Activated CD4-positive, alpha-beta T cell treated with anti-CD3 and anti-CD28 coated beads, Interleukin-2, amount 10 ng/mL, durations not matched to agents 7 days and 5 days (primary cell): ENCODE data around the gene BPHL. TPM values are rescaled to one million over a fixed set of nuclear protein-coding genes. Genes with fewer than 3 reads are reported as not detected.
A peak's percentile ranks its signal among the peaks of the same experiment; 100 is the strongest.
"Not testable (repeated sequence)": the region's sequence is repeated elsewhere in the genome, so short reads cannot be mapped to it uniquely, and the experiment has no call there.

ENCODE experiments used
- CTCF ChIA-PET: fragments of 350-600 bp; sonication (Branson Sonifier 250); formaldehyde crosslinking; loops from one replicate; lab custom pipeline; 2021; ENCODE audit warnings: antibody characterized with exemption; lab: Charles Lee
- POLR2A ChIA-PET: fragments of 350-600 bp; sonication (Branson Sonifier 250); formaldehyde crosslinking; loops from one replicate; lab custom pipeline; 2021; ENCODE audit warnings: antibody characterized with exemption; lab: Charles Lee
- DNase-seq: peaks from one replicate; pipeline ENCODE4 v3.0.0-alpha.2; 2020
- H3K27ac Mint-ChIP-seq: one replicate; pipeline ENCODE4 v1.8.0; 2021; ENCODE audit warnings: mild to moderate bottlenecking, moderate library complexity, mixed read lengths
- H3K27me3 Mint-ChIP-seq: one replicate; pipeline ENCODE4 v1.8.0; 2021; ENCODE audit warnings: mixed read lengths
- H3K36me3 Mint-ChIP-seq: one replicate; pipeline ENCODE4 v1.8.0; 2021; ENCODE audit warnings: low read depth, mixed read lengths
- H3K4me1 Mint-ChIP-seq: one replicate; pipeline ENCODE4 v1.8.0; 2021; ENCODE audit warnings: mixed read lengths
- H3K4me3 Mint-ChIP-seq: one replicate; pipeline ENCODE4 v1.8.0; 2021; ENCODE audit warnings: mild to moderate bottlenecking, moderate library complexity, mixed read lengths
- H3K9me3 Mint-ChIP-seq: one replicate; pipeline ENCODE4 v1.8.0; 2021; ENCODE audit warnings: mixed read lengths
- total RNA-seq, 2 experiments: library from RNA; stranded (reverse); gene quantifications; one replicate each; pipeline ENCODE4 v1.2.3, GENCODE V29; 2021

Gene BPHL
- total RNA-seq, 2 experiments from 2014 or later, result 8.1 to 8.4 TPM

GRCh38 chr6:3178666-3179065 lies 60.2 kb downstream of the BPHL start:
- DNase-seq, POLR2A ChIA-PET, CTCF ChIA-PET, H3K27ac Mint-ChIP-seq, H3K36me3 Mint-ChIP-seq, H3K4me1 Mint-ChIP-seq, H3K9me3 Mint-ChIP-seq, H3K4me3 Mint-ChIP-seq, H3K27me3 Mint-ChIP-seq: not testable (repeated sequence)

GRCh38 chr6:3179945-3180344 lies 61.4 kb downstream of the BPHL start:
- H3K9me3 Mint-ChIP-seq, H3K27ac Mint-ChIP-seq, DNase-seq, H3K36me3 Mint-ChIP-seq, POLR2A ChIA-PET, H3K4me1 Mint-ChIP-seq: not testable (repeated sequence)
- H3K4me3 Mint-ChIP-seq, result peak overlapping the region; percentile 63
- CTCF ChIA-PET, result interaction anchor here (1.1 kb wide), 1 partner anchor 23 kb away, joined by 4 read pairs; the partner anchor contains the start of gene TUBB2A
- peaks cover 15% of the 10 kb centered on the region for H3K27me3 Mint-ChIP-seq

- CTCF ChIA-PET, result interaction anchor here (1.1 to 1.4 kb wide), 2 partner anchors 25 to 70 kb away, joined by 3 to 4 read pairs; partner anchors contain the start of gene TUBB2A
- DNase-seq, result no peak
- Mint-ChIP-seq H3K27ac (no peak overlapping the region), H3K27me3 (peaks cover 21% of the 10 kb centered on the region), H3K36me3 (no peaks in the 10 kb centered on the region), H3K9me3 (no peaks in the 10 kb centered on the region), H3K4me1 (peaks cover 5% of the 10 kb centered on the region), H3K4me3 (no peak overlapping the region)
- POLR2A ChIA-PET, result no interaction called here
These were observed 62.6 kb downstream of the BPHL start for GRCh38 chr6:3181105-3181504.

DNA sequence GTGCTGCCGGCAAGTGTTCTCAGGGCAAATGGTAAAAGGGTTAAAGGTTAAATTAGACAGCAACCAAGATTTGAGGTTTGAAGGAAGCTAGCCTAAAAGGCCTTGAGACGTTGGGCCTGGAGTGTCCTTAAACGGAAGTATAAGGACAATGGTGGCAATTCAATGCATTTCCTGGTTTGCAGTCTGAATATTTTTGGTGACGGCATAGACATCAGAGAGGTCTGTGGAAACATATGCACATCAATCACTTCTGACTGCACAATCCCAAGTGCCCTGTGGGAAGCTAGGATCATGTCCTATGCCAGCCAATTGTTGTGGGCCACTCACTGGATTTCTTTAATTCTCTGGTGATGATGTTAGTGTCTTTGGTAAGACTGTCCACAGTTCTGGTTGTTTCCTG lies 64.6 kb downstream of the BPHL start:
- Mint-ChIP-seq H3K36me3 (no peaks in the 10 kb centered on the region), H3K27me3 (peaks cover 24% of the 10 kb centered on the region), H3K4me3 (no peak overlapping the region), H3K9me3 (no peaks in the 10 kb centered on the region), H3K4me1 (peaks cover 2% of the 10 kb centered on the region), H3K27ac (no peak overlapping the region)
- ChIA-PET CTCF (interaction anchor here (0.6 to 1.4 kb wide), 3 partner anchors 10 to 251 kb away, joined by 3 to 4 read pairs (median 3); no protein-coding TSS in a partner anchor), POLR2A (no interaction called here)
- DNase-seq, result no peak

DNA sequence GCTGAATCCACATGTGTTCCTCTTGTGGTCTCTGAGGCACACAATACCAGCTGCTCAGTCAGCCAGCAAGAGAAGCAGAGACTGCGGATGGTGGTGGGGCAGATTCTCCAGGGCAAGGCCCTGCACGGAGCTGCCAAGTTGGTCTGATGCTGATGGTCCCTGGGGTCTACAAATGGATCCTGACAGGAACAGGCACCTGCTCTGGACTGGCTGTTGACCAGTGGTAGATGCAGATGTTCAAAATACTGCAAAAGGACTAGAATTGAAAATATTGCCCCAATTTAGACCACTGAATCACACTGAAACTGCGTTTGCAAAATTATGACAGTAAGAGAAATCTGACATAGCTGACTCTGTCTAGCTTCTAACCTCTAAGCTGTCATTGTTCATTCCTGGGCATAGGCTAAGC lies 68.5 kb downstream of the BPHL start:
- CTCF ChIA-PET, result interaction anchor here (1.0 kb wide), 1 partner anchor 15 kb away, joined by 3 read pairs; no protein-coding TSS in a partner anchor
- H3K27ac Mint-ChIP-seq, result no peak overlapping the region

DNA sequence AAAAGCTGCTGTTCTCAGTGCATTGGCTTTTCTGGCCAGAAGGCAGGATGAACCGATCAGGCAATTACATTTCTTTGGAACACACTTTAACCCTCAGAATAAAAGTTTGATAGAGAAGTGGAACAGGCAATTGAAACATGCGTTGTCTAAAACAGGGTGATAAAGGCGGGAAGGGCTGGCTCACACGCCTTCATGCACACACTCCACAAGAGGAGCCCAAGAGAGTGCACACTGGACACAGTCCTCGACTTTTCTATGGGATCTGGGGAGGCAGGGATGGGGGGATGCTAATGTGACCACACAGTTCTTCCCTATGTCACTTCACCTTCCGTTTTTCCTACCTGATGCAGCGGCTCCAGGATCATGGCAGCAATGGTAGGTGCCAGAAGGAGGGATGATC lies 69.8 kb downstream of the BPHL start:
- peaks cover 20% of the 10 kb centered on the region for H3K27me3 Mint-ChIP-seq
- CTCF ChIA-PET, result no interaction called here
- H3K36me3 Mint-ChIP-seq, result no peaks in the 10 kb centered on the region
- POLR2A ChIA-PET, result no interaction called here
- peaks cover 2% of the 10 kb centered on the region for H3K9me3 Mint-ChIP-seq
- H3K4me1 Mint-ChIP-seq, result no peaks in the 10 kb centered on the region
- H3K4me3 Mint-ChIP-seq, result no peak overlapping the region
- no peak for DNase-seq
- no peak overlapping the region for H3K27ac Mint-ChIP-seq

More for the DNA sequence above, 68.5 kb downstream of the BPHL start:
- H3K4me3 Mint-ChIP-seq, result no peak overlapping the region
- DNase-seq, result no peak
- no peaks in the 10 kb centered on the region for H3K4me1 Mint-ChIP-seq
- H3K36me3 Mint-ChIP-seq, result no peaks in the 10 kb centered on the region
- POLR2A ChIA-PET, result no interaction called here
- peaks cover 22% of the 10 kb centered on the region for H3K27me3 Mint-ChIP-seq
- peaks cover 2% of the 10 kb centered on the region for H3K9me3 Mint-ChIP-seq

DNA sequence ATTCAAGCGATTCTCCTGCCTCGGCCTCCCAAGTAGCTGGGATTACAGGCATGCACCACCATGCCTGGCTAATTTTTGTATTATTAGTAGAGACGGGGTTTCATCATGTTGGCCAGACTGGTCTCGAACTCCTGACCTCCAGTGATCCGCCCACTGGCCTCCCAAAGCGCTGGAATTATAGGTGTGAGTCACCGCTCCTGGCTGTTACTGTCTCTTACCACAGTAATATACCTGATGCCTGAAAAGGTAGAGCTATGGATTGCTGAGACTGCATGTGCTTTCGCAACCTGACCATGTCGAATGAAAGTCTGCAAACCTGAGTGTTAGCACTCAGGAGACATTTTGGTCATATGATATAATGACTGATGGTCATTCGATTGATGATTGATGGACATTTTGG lies 70.7 kb downstream of the BPHL start:
- peaks cover 13% of the 10 kb centered on the region for H3K27me3 Mint-ChIP-seq
- H3K9me3 Mint-ChIP-seq, H3K36me3 Mint-ChIP-seq, DNase-seq, CTCF ChIA-PET, H3K4me1 Mint-ChIP-seq, POLR2A ChIA-PET, H3K4me3 Mint-ChIP-seq, H3K27ac Mint-ChIP-seq: not testable (repeated sequence)

- peaks cover 2% of the 10 kb centered on the region for H3K9me3 Mint-ChIP-seq
- ChIA-PET CTCF (no interaction called here), POLR2A (no interaction called here)
- no peaks in the 10 kb centered on the region for H3K36me3 Mint-ChIP-seq
- DNase-seq, result no peak
- no peak overlapping the region for H3K27ac Mint-ChIP-seq
- no peak overlapping the region for H3K4me3 Mint-ChIP-seq
- no peaks in the 10 kb centered on the region for H3K4me1 Mint-ChIP-seq
- H3K27me3 Mint-ChIP-seq, result peaks cover 9% of the 10 kb centered on the region
These were observed 71.5 kb downstream of the BPHL start for GRCh38 chr6:3190056-3190455.

DNA sequence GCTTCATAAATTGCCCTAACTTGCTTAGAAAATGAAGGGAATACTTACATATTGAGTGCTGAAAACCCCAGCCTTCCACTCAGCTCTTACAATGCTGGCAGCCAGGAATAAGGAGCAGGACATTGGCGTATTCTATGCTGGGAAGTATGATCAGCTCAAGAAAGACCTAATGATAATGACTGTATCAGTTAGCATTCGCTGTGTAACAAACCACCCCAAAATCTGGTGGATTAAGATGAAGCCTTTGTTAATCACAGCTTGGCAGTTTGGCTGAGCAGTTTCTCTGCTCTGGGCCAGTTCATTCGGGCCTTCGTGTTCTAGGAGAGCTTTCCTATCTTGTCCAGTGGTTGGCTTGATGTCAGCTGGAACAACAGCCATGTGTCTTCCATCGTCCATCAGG lies 72.3 kb downstream of the BPHL start:
- CTCF ChIA-PET, result no interaction called here
- H3K4me1 Mint-ChIP-seq, result no peaks in the 10 kb centered on the region
- peaks cover 2% of the 10 kb centered on the region for H3K9me3 Mint-ChIP-seq
- H3K36me3 Mint-ChIP-seq, result no peaks in the 10 kb centered on the region
- POLR2A ChIA-PET, result no interaction called here
- no peak overlapping the region for H3K4me3 Mint-ChIP-seq
- no peak overlapping the region for H3K27ac Mint-ChIP-seq
- DNase-seq, result no peak
- H3K27me3 Mint-ChIP-seq, result peaks cover 3% of the 10 kb centered on the region

GRCh38 chr6:3193102-3193849 lies 74.8 kb downstream of the BPHL start:
- Mint-ChIP-seq H3K9me3 (peaks cover 2% of the 10 kb centered on the region), H3K4me3 (no peak overlapping the region), H3K27me3 (no peaks in the 10 kb centered on the region), H3K27ac (no peak overlapping the region), H3K4me1 (no peaks in the 10 kb centered on the region), H3K36me3 (no peaks in the 10 kb centered on the region)
- CTCF ChIA-PET, result interaction anchor here (0.6 to 1.3 kb wide), 2 partner anchors 22 to 197 kb away, joined by 3 read pairs; no protein-coding TSS in a partner anchor
- DNase-seq, result no peak
- POLR2A ChIA-PET, result no interaction called here

DNA sequence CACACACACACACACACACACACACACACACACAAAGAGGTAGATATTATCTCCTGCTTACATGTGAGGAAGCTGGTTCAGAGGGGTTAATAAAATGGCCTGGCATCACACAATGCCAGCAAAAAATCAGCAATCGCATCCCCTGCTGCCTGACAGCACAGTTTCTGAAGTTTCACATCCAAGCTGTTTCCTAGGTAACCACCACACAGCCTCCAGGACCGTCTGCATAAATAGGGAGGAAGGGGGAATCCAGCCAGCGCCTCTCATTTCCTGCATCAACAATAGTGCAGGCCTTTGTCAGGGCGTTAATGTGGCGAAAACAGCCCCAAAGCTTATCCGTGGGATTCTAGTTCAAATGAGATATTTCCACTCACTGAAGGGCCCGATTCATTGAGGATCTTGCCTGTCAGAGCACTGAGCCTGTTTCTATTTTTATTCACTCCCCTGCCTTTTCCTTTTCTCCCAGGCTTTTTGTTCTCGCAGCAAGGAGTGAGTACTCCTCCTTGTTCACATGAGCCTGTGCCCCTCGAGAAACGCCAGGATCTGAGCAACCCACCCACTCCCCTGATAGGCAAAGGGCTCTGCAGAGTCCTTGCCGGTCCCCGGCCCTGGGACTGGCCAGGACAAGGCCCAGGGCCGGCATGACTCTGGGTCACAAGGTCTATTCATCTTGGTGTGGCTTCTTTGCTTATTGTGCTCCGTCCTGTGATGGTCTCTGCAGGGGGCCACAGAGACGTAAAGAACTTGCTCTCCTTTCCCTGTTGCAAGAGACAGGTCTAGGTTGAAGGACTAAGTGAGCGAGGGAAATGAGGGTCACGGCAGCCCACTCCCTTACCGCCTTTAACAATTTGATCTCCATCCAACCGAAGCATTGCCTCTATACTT lies 76.3 kb downstream of the BPHL start:
- ChIA-PET CTCF (no interaction called here), POLR2A (no interaction called here)

GRCh38 chr6:3195420-3195694 lies 76.8 kb downstream of the BPHL start:
- ChIA-PET CTCF (no interaction called here), POLR2A (no interaction called here)

More for the DNA sequence above, 76.3 kb downstream of the BPHL start:
- DNase-seq, result no peak
- no peak overlapping the region for H3K27ac Mint-ChIP-seq
- H3K4me3 Mint-ChIP-seq, result no peak overlapping the region
- no peaks in the 10 kb centered on the region for H3K36me3 Mint-ChIP-seq
- peaks cover 7% of the 10 kb centered on the region for H3K9me3 Mint-ChIP-seq
- peaks cover 2% of the 10 kb centered on the region for H3K27me3 Mint-ChIP-seq
- H3K4me1 Mint-ChIP-seq, result no peaks in the 10 kb centered on the region

More at GRCh38 chr6:3195420-3195694, 76.8 kb downstream of the BPHL start:
- H3K27ac Mint-ChIP-seq, result no peak overlapping the region
- H3K27me3 Mint-ChIP-seq, result peaks cover 7% of the 10 kb centered on the region
- no peak overlapping the region for H3K4me3 Mint-ChIP-seq
- no peak for DNase-seq
- no peaks in the 10 kb centered on the region for H3K4me1 Mint-ChIP-seq
- no peaks in the 10 kb centered on the region for H3K36me3 Mint-ChIP-seq
- peaks cover 7% of the 10 kb centered on the region for H3K9me3 Mint-ChIP-seq
